Natural killer cell treated with Interleukin-12 subunit alpha and Interleukin-12 subunit beta and Interleukin-15 and Interleukin-18, amount 100 ng/mL, for 72 hours (primary cell): Measurements from ENCODE around the gene ZMAT2. TPM values are rescaled to one million over a fixed set of nuclear protein-coding genes. Genes with fewer than 3 reads are reported as not detected.
"Not testable (repeated sequence)": the region's sequence is repeated elsewhere in the genome, so short reads cannot be mapped to it uniquely, and the experiment has no call there.

Experiments used
- ATAC-seq, 2 donors: fragments of 150-1000 bp; cut with Tn5 transposase in 1 of 2; sonication (Bioruptor Pico), chemical (Tn5 transposase) in 1 of 2; 2 replicates each; pipeline ENCODE4 v1.10.0; 2021
- DNase-seq: peaks from one replicate; pipeline ENCODE4 v3.0.0; 2022; ENCODE audit warnings: low spot score
- H3K27ac Mint-ChIP-seq, 2 donors: 1 replicate in 1 of 2; 2 replicates in 1 of 2; pipeline ENCODE4 v1.8.0; 2022; ENCODE audit warnings: mixed read lengths in 2 of 2, mild to moderate bottlenecking in 1 of 2, moderate library complexity in 1 of 2
- H3K27me3 Mint-ChIP-seq, 2 donors: 1 replicate in 1 of 2; 2 replicates in 1 of 2; pipeline ENCODE4 v1.8.0; 2022; ENCODE audit warnings: mixed read lengths in 2 of 2
- H3K36me3 Mint-ChIP-seq: one replicate; pipeline ENCODE4 v1.8.0; 2022; ENCODE audit warnings: mixed read lengths
- H3K4me1 Mint-ChIP-seq, 2 donors: 1 replicate in 1 of 2; 2 replicates in 1 of 2; pipeline ENCODE4 v1.8.0; 2022; ENCODE audit warnings: low read depth in 2 of 2, mixed read lengths in 2 of 2, mild to moderate bottlenecking in 1 of 2
- H3K4me3 Mint-ChIP-seq: one replicate; pipeline ENCODE4 v1.8.0; 2022; ENCODE audit warnings: mixed read lengths
- H3K9me3 Mint-ChIP-seq: 2 replicates; pipeline ENCODE4 v1.8.0; 2022; ENCODE audit warnings: mixed read lengths
- total RNA-seq, 2 donors: library from RNA; stranded (reverse); gene quantifications; one replicate each; pipeline ENCODE4 v1.2.3, GENCODE V29; 2022

Gene ZMAT2
- total RNA-seq, 2 donors from 2014 or later: 57.0 to 62.1 TPM

GRCh38 chr5:140721395-140721794, 21.1 kb downstream of the ZMAT2 start:
- not testable (repeated sequence) for ATAC-seq, H3K9me3 Mint-ChIP-seq, H3K27ac Mint-ChIP-seq, DNase-seq, H3K4me3 Mint-ChIP-seq, H3K36me3 Mint-ChIP-seq
- Mint-ChIP-seq H3K4me1 (peaks cover 8 to 15% of the 10 kb centered on the region in 2 donors), H3K27me3 (peaks cover 11 to 22% of the 10 kb centered on the region in 2 donors)

- Mint-ChIP-seq H3K27me3 (peaks cover 14 to 36% of the 10 kb centered on the region in 2 donors), H3K4me3 (peak overlapping the region; percentile 74), H3K4me1 (peaks cover under 1 to 12% of the 10 kb centered on the region in 2 donors), H3K36me3 (no peaks in the 10 kb centered on the region), H3K9me3 (no peaks in the 10 kb centered on the region), H3K27ac (peak overlapping the region; percentile 60 to 84)
- ATAC-seq: peak; percentile 92 to 93
- peak; percentile 78 for DNase-seq
Observed at GRCh38 chr5:140725799-140726471, 25.7 kb downstream of the ZMAT2 start.

GRCh38 chr5:140733098-140733497, 32.9 kb downstream of the ZMAT2 start:
- no peaks in the 10 kb centered on the region for H3K36me3 Mint-ChIP-seq
- peaks cover 27 to 43% of the 10 kb centered on the region in 2 donors for H3K27me3 Mint-ChIP-seq
- no peak for ATAC-seq
- H3K27ac Mint-ChIP-seq: no peak overlapping the region
- no peaks in the 10 kb centered on the region for H3K9me3 Mint-ChIP-seq
- no peaks in the 10 kb centered on the region for H3K4me1 Mint-ChIP-seq
- H3K4me3 Mint-ChIP-seq: no peak overlapping the region
- DNase-seq: no peak

- ATAC-seq (no peak), DNase-seq (no peak)
- Mint-ChIP-seq H3K4me3 (no peak overlapping the region), H3K27ac (no peak overlapping the region), H3K4me1 (no peaks in the 10 kb centered on the region), H3K36me3 (no peaks in the 10 kb centered on the region), H3K27me3 (peaks cover 24 to 35% of the 10 kb centered on the region in 2 donors), H3K9me3 (no peaks in the 10 kb centered on the region)
Observed at GRCh38 chr5:140734354-140734753, 34.1 kb downstream of the ZMAT2 start.

GRCh38 chr5:140737486-140737885, 37.2 kb downstream of the ZMAT2 start:
- DNase-seq (no peak), ATAC-seq (no peak)
- no peak overlapping the region for H3K27ac Mint-ChIP-seq
- no peak overlapping the region for H3K4me3 Mint-ChIP-seq
- H3K4me1 Mint-ChIP-seq: no peaks in the 10 kb centered on the region
- no peaks in the 10 kb centered on the region for H3K36me3 Mint-ChIP-seq
- peaks cover 30 to 37% of the 10 kb centered on the region in 2 donors for H3K27me3 Mint-ChIP-seq
- peaks cover 3% of the 10 kb centered on the region for H3K9me3 Mint-ChIP-seq

GRCh38 chr5:140741967-140742366, 41.7 kb downstream of the ZMAT2 start:
- Mint-ChIP-seq H3K4me3 (no peak overlapping the region), H3K27me3 (peaks cover 13 to 18% of the 10 kb centered on the region in 2 donors), H3K27ac (no peak overlapping the region), H3K4me1 (no peaks in the 10 kb centered on the region), H3K36me3 (no peaks in the 10 kb centered on the region), H3K9me3 (peaks cover 3% of the 10 kb centered on the region)
- ATAC-seq (no peak), DNase-seq (no peak)

- Mint-ChIP-seq H3K27me3 (peaks cover 4 to 24% of the 10 kb centered on the region in 2 donors), H3K9me3 (peaks cover 32% of the 10 kb centered on the region), H3K36me3 (peaks cover 64% of the 10 kb centered on the region), H3K4me3 (no peak overlapping the region), H3K27ac (no peak overlapping the region), H3K4me1 (no peaks in the 10 kb centered on the region)
- ATAC-seq (no peak), DNase-seq (no peak)
Observed at GRCh38 chr5:140753561-140753960, 53.3 kb downstream of the ZMAT2 start.

Other genes with a start within 250 kb of the ZMAT2 start
- 1 to 10 TPM; 7.0 to 8.6 TPM for gene EIF4EBP3, start 152.8 kb upstream of the ZMAT2 start, total RNA-seq
- gene SRA1, start 143.0 kb upstream of the ZMAT2 start, total RNA-seq: 10 to 100 TPM; 61.4 to 64.7 TPM
- 10 to 100 TPM; 12.8 to 25.8 TPM for gene APBB3, start 135.8 kb upstream of the ZMAT2 start, total RNA-seq
- gene SLC35A4, start 135.6 kb upstream of the ZMAT2 start, total RNA-seq: 10 to 100 TPM; 73.8 to 97.3 TPM
- under 1 TPM; 0.92 to 1.00 TPM for gene CD14, start 67.3 kb upstream of the ZMAT2 start, total RNA-seq
- 10 to 100 TPM; 11.6 to 30.3 TPM for gene TMCO6, start 61.0 kb upstream of the ZMAT2 start, total RNA-seq
- gene NDUFA2, start 52.8 kb upstream of the ZMAT2 start, total RNA-seq: 10 to 100 TPM; 56.2 to 56.8 TPM
- 10 to 100 TPM; 78.9 to 93.2 TPM for gene IK, start 52.6 kb upstream of the ZMAT2 start, total RNA-seq
- 10 to 100 TPM; 43.7 to 52.7 TPM for gene WDR55, start 35.5 kb upstream of the ZMAT2 start, total RNA-seq
- 1 to 10 TPM; 3.3 to 7.8 TPM for gene DND1, start 26.9 kb upstream of the ZMAT2 start, total RNA-seq
- gene HARS1, start 9.1 kb upstream of the ZMAT2 start, total RNA-seq: 100 to 1,000 TPM; 104 to 113 TPM
- 10 to 100 TPM; 28.2 to 33.9 TPM for gene HARS2, start 9.0 kb upstream of the ZMAT2 start, total RNA-seq
- not detected for gene PCDHA1, start 85.7 kb downstream of the ZMAT2 start, total RNA-seq
- not detected for gene PCDHA2, start 94.4 kb downstream of the ZMAT2 start, total RNA-seq
- gene PCDHA3, start 100.6 kb downstream of the ZMAT2 start, total RNA-seq: not detected
- gene PCDHA4, start 106.6 kb downstream of the ZMAT2 start, total RNA-seq: not detected
- not detected for gene PCDHA5, start 121.2 kb downstream of the ZMAT2 start, total RNA-seq
- not detected for gene PCDHA6, start 127.5 kb downstream of the ZMAT2 start, total RNA-seq
- gene PCDHA7, start 133.8 kb downstream of the ZMAT2 start, total RNA-seq: not detected
- not detected for gene PCDHA8, start 140.7 kb downstream of the ZMAT2 start, total RNA-seq
- gene PCDHA9, start 147.9 kb downstream of the ZMAT2 start, total RNA-seq: not detected
- gene PCDHA10, start 155.4 kb downstream of the ZMAT2 start, total RNA-seq: not detected
- not detected for gene PCDHA11, start 168.5 kb downstream of the ZMAT2 start, total RNA-seq
- not detected for gene PCDHA12, start 174.9 kb downstream of the ZMAT2 start, total RNA-seq
- gene PCDHA13, start 181.7 kb downstream of the ZMAT2 start, total RNA-seq: not detected
- not detected for gene PCDHAC1, start 225.9 kb downstream of the ZMAT2 start, total RNA-seq